ENCODE measurements around the gene L2HGDH.

The L2HGDH gene

GRCh38 chr14:50218501-50218900 is 93.5 kb downstream of the L2HGDH start:
- H3K4me3 ChIP-seq (ENCODE audit: low read depth, low read length): no peak overlapping the region
- in situ Hi-C loops (cut with HindIII; ENCODE audit: low sequenced_read_pairs): no loop called here
- no peak for TF ChIP-seq CTCF (IDR thresholded peaks at IDR 0.05; ENCODE audit: low read depth, low read length)
- DNase-seq (ENCODE audit: low read depth, low spot score): no peak

GRCh38 chr14:50215416-50215815 is 96.6 kb downstream of the L2HGDH start:
- no peak for TF ChIP-seq CTCF (IDR thresholded peaks at IDR 0.05; ENCODE audit: low read depth, low read length)
- in situ Hi-C loops (cut with HindIII; ENCODE audit: low sequenced_read_pairs): no loop called here
- no peak overlapping the region for H3K4me3 ChIP-seq (ENCODE audit: low read depth, low read length)
- no peak for DNase-seq (ENCODE audit: low read depth, low spot score)

GRCh38 chr14:50213795-50214194 is 98.2 kb downstream of the L2HGDH start:
- TF ChIP-seq CTCF (IDR thresholded peaks at IDR 0.05; ENCODE audit: low read depth, low read length): no peak
- in situ Hi-C loops (cut with HindIII; ENCODE audit: low sequenced_read_pairs): no loop called here
- DNase-seq (ENCODE audit: low read depth, low spot score): no peak
- H3K4me3 ChIP-seq (ENCODE audit: low read depth, low read length): no peak overlapping the region

GRCh38 chr14:50212726-50213125 is 99.3 kb downstream of the L2HGDH start:
- no peak for DNase-seq (ENCODE audit: low read depth, low spot score)
- in situ Hi-C loops (cut with HindIII; ENCODE audit: low sequenced_read_pairs): no loop called here
- no peak for TF ChIP-seq CTCF (IDR thresholded peaks at IDR 0.05; ENCODE audit: low read depth, low read length)
- no peak overlapping the region for H3K4me3 ChIP-seq (ENCODE audit: low read depth, low read length)

GRCh38 chr14:50210074-50210473 is 102.0 kb downstream of the L2HGDH start:
- no peak for DNase-seq (ENCODE audit: low read depth, low spot score)
- H3K4me3 ChIP-seq (ENCODE audit: low read depth, low read length): no peak overlapping the region
- no peak for TF ChIP-seq CTCF (IDR thresholded peaks at IDR 0.05; ENCODE audit: low read depth, low read length)
- in situ Hi-C loops (cut with HindIII; ENCODE audit: low sequenced_read_pairs): no loop called here

- TF ChIP-seq CTCF (IDR thresholded peaks at IDR 0.05; ENCODE audit: low read depth, low read length): no peak
- in situ Hi-C loops (cut with HindIII; ENCODE audit: low sequenced_read_pairs): no loop called here
- DNase-seq (ENCODE audit: low read depth, low spot score): no peak
- H3K4me3 ChIP-seq (ENCODE audit: low read depth, low read length): no peak overlapping the region
Measured at GRCh38 chr14:50198499-50198898, 113.5 kb downstream of the L2HGDH start.

- TF ChIP-seq CTCF (IDR thresholded peaks at IDR 0.05; ENCODE audit: low read depth, low read length): no peak
- in situ Hi-C loops (cut with HindIII; ENCODE audit: low sequenced_read_pairs): no loop called here
- no peak for DNase-seq (ENCODE audit: low read depth, low spot score)
- no peak overlapping the region for H3K4me3 ChIP-seq (ENCODE audit: low read depth, low read length)
Measured at GRCh38 chr14:50191499-50191898, 120.5 kb downstream of the L2HGDH start.
